GM19025 (cell line): ENCODE results near the gene THADA.

Experiments
- ATAC-seq: cut with Tn5 transposase; IDR thresholded peaks from one replicate; pipeline ENCODE4 v1.9.1; 2021; ENCODE audit warnings: mild to moderate bottlenecking, low read depth, moderate library complexity; ENCODE audit not compliant: unreplicated experiment

THADA gene

DNA sequence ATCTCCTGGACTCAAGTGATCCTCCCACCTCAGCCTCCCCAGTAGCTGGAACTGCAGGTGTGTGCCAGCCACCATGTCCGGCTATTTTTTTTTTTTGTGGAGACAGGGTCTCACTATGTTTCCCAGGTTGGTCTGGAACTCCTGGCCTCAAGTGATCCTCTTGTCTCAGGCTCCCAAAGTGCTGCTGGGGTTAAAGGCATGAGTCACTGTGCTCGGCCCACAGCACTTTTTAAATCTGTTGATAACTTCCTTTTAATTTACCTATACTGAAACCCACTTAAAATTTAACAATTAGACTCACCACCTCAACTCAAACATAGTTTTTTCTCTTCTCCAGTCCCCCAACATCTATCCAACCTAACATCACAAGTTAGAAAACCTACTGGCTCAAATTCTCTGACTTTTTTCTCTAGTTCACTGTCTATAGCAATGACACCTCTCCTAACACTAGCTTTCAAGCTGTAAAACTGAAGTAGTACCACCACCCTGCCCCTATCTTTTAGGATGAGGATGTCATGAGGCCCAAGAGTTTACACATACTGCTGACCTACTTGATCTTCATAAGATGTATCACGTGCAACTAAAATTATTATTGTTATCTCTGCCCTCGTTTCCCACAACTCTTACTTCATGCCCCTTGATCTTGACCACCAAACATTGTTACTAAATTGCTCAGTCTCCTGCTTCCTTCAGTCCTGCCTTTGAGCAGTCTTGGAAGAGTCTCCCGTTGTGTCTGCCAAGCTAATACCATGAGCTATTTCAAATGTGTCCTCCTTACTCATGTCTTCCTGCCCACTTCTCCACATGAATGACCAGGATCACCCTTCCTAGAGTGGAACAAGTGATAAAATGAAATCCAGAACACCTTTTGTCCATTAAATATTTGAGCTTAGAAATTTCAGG lies 227.1 kb downstream of the THADA start:
- ATAC-seq: no peak

GRCh38 chr2:43367012-43367782 lies 228.6 kb downstream of the THADA start:
- no peak for ATAC-seq

GRCh38 chr2:43363120-43363519 lies 232.7 kb downstream of the THADA start:
- ATAC-seq: no peak

DNA sequence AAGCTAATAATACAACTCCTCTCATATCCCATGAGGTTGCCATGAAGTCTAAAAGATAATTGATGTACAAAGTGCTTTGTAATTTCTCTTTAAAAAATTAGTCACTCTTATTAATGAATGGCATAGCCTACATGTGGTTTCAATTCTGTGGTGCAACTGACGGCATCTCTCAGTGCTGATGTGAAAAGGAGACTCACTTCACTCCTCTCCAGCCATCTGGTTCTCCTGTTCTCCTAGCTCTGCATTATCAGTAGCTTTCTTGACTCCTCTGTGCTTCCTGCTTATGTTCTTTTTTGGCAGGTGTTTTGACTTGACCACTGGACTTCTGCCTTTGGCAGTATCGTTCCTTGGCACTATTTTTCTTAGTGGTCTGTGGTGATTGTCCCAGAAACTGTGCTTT lies 234.6 kb downstream of the THADA start:
- ATAC-seq: no peak

DNA sequence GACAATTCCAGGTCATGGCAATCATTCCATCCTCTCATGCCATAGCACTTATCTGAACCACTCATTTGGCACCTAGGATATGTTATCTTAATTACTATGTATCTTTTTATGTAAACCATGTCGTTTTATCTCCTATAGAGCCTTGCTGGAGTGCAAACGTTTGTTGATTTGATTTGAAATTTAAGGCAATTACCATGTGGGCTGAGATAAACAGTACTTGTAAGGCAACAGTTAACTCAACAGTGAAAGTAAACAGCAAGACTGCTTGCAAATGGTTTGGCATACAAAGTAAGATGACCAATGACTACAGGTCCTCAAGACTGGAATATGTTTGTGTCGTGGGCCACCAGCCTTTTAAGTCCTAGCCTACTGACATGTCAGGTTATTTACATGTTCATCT lies 235.7 kb downstream of the THADA start:
- ATAC-seq: no peak

DNA sequence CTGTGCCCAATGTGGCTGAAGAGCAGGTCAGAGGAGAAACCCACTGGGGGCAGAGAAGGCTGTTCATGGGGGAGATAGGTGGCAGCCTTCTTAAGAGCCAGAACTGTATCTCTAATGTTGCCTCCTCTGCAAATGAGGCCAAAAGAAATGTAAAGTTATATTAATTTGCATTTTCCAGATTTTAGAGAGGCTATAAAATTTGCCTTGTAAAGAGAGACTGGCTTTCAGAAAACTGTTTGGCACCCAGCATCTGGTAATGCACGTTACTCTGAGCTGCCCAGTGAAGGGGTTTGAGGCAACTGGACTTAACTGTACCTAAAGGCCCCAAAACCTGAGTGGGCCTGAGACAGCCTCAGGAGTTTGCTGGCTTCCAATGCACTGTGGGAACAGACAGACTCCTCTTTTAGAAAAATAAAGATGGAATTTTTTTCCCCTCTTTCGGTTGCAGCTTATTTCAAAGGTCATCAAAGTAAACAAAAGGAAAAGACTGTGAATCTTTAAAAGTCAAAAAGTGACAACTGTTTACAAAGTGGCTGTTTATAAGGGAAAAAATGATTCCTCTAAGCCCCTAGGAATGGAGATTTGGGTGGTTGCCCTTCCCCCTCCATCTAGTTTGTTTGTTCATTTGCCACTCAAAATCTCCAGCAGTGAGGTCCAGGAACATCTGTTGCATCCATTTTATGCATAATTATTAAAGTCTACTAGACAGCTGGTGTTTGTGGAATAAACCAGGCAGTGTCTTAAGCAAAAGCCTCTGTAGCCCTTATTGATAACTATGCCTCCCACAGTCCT lies 237.2 kb downstream of the THADA start:
- ATAC-seq: no peak

- no peak for ATAC-seq
Observed at GRCh38 chr2:43356774-43357173, 239.1 kb downstream of the THADA start.

DNA sequence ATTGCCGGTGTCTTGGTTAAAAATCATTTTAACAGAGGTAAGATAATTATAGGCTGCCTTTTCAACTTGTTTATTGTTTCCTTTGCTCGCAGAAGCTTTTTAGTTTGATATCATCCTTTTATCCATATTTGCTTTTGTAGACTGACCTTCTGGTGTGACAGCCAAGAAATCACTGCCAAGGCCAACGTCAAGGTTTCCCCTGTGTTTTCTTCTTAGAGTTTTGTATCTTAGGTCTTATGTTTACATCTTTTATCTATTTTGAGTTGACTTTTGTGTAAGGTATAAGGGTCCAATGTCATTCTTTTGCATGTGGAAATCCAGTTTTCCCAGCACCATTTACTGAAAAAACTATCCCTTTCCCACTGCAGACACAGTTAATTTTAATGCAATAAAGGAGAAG lies 240.4 kb downstream of the THADA start:
- ATAC-seq: no peak

- ATAC-seq: no peak
Observed at GRCh38 chr2:43349904-43350303, 245.9 kb downstream of the THADA start.

- ATAC-seq: no peak
Observed at GRCh38 chr2:43348908-43349661, 246.8 kb downstream of the THADA start.

- ATAC-seq: no peak
Observed at GRCh38 chr2:43347746-43348145, 248.1 kb downstream of the THADA start.

DNA sequence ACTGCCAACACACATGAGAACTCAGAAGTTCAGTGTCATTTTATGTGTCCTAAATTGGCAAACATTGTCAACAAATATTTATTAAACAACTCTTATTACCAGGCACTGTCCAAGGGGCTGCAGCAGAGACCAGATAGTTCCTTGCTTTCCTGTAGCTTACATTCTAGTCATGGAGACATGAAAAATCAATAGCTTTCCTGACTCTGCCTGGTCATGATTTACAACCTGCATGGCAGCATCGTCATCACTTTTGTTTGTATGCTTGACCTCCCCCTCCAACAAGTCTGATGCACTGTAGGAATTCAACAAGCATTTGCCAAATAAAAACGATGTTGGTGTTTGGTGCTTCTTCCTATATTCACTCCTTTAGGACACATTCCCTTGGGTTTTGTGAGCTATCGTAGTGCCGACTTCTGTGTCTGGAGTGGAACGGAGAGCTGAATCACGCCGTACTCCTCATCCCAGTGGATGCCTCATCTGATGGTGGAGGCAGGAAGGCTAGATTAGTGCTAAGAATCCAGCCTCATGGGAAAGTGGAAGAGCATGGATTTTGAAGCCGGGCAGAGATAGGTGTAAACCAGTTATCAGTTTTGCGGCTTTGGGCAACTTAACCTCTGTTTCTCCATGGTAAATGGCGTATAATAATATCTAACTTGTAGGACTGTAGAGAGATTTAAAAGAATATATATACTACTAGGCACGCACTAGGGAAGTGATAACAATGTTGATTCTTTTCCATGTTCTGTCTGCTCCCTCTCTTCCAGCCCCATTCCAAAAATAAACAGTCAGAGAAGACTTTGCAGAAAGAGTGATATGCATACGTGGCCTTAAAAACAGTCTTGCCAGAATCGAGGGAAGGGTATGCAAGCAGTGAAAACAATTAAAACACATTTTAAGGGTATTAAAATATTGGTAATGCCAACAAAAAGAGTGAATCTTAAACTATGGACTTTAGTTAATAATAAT lies 249.0 kb downstream of the THADA start:
- no peak for ATAC-seq

DNA sequence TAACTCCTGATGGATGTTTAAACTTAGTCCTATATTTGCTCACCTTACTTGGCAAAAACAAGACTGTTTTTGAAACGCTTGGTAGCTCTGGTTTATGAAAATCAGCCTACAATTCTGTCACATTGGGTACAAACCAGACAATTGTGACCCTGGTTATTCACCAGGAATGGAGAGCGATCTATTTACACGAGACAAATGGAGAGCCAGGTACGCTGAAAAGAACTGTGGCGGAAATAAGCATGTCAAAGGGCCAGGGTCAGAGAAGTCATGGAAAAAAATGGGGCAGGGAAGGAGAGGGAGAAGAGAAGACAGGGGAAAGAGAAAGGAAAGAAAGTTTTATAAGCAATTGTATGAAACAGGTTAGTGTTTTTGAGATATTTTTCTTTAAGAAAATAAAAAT lies 250.0 kb downstream of the THADA start:
- no peak for ATAC-seq

DNA sequence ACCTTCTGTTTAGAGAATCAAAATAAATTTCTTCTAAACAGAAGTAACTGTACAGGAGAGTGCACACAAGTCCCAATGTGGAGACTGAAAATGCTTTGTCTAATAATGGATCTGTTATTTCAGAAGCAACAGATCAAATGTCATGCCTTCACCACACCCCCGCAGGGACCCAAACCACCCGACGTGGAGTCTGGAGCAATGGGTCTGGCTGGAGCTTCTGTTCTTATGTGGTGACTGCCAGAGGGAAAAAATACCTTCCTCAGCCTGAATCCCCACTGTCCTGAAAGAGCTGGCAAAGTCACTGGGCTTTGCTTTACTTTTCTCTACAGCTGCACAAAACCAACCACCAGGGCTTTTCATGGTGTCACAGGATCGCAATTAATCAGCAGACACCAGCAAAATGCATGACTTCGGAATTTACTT lies 250.4 kb downstream of the THADA start:
- no peak for ATAC-seq

DNA sequence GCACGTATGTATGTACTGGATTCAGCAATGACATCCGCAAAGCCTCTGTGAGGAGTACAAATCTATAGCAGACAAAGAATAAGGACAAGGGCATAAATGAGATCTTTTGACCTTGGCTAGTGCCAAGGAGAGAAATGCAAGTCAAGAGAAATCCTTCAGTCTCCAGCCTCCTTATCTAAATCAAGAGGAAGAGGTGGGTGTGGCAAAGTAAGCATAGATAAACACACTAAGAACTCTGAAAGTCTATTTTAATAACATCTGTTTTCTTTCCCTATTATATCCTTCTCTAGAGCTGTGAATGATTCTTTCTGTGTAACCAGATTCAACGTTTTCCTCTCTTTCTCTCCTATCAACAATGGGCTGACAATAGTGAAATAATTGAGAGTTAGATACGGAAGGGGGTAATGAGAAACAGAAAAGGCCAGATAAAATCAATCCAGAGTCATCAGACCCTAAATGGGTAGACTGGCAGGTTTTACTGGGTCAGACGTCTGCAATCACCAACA lies 250.9 kb downstream of the THADA start:
- ATAC-seq: no peak

DNA sequence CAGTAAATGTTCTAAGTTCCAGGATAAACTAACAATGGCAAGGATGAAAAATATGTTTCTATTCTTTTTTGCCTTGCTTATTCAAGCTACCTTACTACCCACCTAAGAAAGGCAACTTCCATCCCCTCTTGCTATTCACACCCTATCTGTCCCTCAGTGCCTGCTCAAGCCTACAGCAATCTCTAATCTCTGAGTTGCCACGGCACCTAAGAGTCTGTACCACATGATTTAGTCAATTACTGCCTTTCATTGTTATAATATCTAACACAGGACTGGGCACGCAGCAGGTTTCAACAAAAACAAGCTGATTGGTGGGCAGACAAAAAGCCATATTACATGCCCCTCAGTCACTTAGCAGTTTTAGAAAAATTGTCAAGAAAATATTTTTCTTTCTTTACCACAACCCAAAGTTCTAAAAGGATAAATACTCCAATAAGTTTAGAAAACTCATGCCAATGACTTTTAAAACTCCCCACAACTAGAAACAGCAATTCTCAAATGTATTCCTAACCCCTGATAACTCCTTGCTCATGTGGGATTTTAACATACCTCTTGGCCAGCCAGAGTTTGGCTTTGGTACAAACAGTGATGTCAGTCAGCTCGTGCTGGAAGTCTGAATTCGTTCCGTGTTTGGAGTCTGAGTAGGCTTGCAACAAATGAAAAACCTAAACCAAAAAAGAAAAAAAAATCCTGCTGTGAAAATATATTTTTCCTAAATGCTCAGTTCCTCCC lies 252.1 kb downstream of the THADA start:
- no peak for ATAC-seq

DNA sequence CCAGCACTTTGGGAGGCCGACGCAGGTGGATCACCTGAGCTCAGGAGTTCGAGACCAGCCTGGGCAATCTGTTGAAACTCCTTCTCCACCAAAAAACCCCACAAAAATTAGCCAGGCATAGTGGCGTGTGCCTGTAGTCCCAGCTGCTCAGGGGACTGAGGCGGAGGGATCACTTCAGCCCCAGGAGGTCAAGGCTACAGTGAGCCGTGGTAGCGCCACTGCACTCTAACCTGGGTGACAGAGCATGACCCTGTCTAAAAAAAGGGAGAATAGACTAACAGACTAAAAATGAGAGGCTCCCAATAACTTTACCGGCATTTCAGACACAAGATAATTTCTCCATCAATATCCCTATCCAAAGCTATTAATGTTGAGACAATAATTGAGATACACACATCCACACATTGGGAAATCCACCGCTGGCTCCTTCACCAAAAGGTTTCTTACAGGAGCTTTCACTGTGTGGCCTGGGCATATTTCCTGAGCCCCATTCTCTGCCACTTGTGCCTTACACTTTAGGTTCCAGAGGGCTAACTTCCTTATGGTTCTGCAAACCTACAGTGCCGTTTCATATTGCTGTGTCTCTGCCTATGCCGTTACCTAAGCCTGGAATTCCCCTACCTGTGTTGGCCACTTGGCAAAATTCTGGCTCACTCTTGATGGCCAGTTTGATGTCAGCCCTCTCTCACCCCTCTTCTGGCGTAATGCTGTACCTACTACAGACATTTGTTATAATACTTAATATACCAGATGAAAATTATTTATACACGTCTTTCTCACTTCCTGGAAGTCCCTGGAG lies 253.7 kb downstream of the THADA start:
- ATAC-seq: no peak
